Activated naive CD8-positive, alpha-beta T cell treated with anti-CD3 and anti-CD28 coated beads for 36 hours (primary cell): Measurements from ENCODE around the gene POU4F1. TPM values are rescaled to one million over a fixed set of nuclear protein-coding genes. Genes with fewer than 3 reads are reported as not detected.
"Not testable (repeated sequence)": the region's sequence is repeated elsewhere in the genome, so short reads cannot be mapped to it uniquely, and the experiment has no call there.

ENCODE experiments used
- DNase-seq: peaks from one replicate; pipeline ENCODE4 v3.0.0; 2021
- H3K27ac Mint-ChIP-seq: one replicate; pipeline ENCODE4 v1.8.0; 2022; ENCODE audit warnings: mild to moderate bottlenecking, moderate library complexity, mixed read lengths
- H3K27me3 Mint-ChIP-seq: one replicate; pipeline ENCODE4 v1.8.0; 2022; ENCODE audit warnings: mild to moderate bottlenecking, mixed read lengths
- H3K36me3 Mint-ChIP-seq: one replicate; pipeline ENCODE4 v1.8.0; 2021; ENCODE audit warnings: mild to moderate bottlenecking, mixed read lengths
- H3K4me1 Mint-ChIP-seq: one replicate; pipeline ENCODE4 v1.8.0; 2021; ENCODE audit warnings: mixed read lengths
- H3K4me3 Mint-ChIP-seq: one replicate; pipeline ENCODE4 v1.8.0; 2022; ENCODE audit warnings: mild to moderate bottlenecking, moderate library complexity, mixed read lengths
- H3K9me3 Mint-ChIP-seq: one replicate; pipeline ENCODE4 v1.8.0; 2022; ENCODE audit warnings: mixed read lengths
- total RNA-seq, 2 experiments: library from RNA; stranded (reverse); gene quantifications; one replicate each; pipeline ENCODE4 v1.2.3, GENCODE V29; 2021

The POU4F1 gene, protein sequence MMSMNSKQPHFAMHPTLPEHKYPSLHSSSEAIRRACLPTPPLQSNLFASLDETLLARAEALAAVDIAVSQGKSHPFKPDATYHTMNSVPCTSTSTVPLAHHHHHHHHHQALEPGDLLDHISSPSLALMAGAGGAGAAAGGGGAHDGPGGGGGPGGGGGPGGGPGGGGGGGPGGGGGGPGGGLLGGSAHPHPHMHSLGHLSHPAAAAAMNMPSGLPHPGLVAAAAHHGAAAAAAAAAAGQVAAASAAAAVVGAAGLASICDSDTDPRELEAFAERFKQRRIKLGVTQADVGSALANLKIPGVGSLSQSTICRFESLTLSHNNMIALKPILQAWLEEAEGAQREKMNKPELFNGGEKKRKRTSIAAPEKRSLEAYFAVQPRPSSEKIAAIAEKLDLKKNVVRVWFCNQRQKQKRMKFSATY
- under 1 TPM; 0.08 TPM for total RNA-seq

DNA sequence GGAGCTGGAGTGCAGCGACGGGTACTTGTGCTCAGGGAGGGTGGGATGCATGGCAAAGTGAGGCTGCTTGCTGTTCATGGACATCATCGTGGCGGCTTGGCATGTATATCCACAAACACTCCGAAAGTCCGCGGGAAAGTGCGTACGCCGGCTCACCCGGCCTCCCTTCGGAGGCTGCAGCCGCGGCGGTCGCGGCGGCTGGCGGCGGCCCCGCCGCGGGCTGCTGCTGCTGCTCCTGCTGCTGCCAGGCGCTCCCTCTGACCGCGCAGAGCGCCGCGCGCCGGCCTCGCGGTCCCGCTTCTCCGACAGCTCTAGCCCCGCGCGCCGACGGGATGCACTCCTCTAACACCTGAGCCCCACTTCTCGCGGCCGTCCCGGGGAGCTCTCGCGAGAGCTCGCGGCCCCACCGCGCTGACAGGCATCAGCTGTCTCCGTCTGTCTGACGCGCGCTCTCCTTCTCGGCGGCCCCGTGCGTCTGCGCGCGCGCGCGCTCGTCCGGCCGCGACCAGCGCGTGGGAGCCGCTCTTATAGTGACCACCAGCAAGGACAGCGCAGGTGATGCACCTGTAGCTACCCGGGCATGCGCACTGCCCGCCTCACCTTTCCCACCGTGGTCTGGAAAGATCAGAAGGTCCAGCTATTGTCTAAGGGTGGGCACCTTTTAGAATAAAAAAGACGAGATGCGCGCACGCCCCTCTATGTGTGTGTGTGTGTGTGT, at the start of gene POU4F1:
Gene POU4F1 (minus strand): TSS at position 313 of the 718 bp plus-strand sequence. CDS start 226 bp downstream, at position 87.
- peaks cover 93% of the 10 kb centered on the region for H3K27me3 Mint-ChIP-seq
- DNase-seq = peak; percentile 66

DNA sequence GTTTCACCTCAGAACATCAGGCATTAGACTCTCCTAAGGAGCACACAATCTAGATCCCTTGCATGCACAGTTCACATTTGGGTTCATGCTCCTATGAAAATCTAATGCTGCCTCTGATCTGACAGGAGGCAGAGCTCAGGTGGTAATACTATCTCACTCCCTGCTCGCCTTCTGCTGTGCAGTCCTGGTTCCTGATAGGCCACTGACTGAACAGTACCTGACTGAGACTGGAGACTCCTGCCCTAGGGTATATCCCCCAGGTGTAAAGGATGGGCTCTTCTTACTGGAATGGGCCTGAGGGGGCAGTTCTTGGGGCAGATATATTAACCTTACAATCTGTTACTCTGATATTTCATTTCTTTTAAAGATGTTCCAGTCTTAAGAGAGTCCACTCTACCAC, 49.3 kb upstream of the POU4F1 start:
- H3K27me3 Mint-ChIP-seq = no peaks in the 10 kb centered on the region
- no peak overlapping the region for H3K27ac Mint-ChIP-seq
- H3K36me3 Mint-ChIP-seq = peaks cover 19% of the 10 kb centered on the region
- no peaks in the 10 kb centered on the region for H3K9me3 Mint-ChIP-seq
- H3K4me3 Mint-ChIP-seq = no peak overlapping the region
- peaks cover 29% of the 10 kb centered on the region for H3K4me1 Mint-ChIP-seq
- DNase-seq = no peak

More for the DNA sequence above, at the start of gene POU4F1:
- peak within 1 kb of the TSS; percentile 49 for H3K27ac Mint-ChIP-seq
- no peaks in the 10 kb centered on the region for H3K36me3 Mint-ChIP-seq
- peaks cover 35% of the 10 kb centered on the region for H3K4me1 Mint-ChIP-seq
- peak within 1 kb of the TSS; percentile 76 for H3K4me3 Mint-ChIP-seq
- no peaks in the 10 kb centered on the region for H3K9me3 Mint-ChIP-seq

GRCh38 chr13:78650717-78651083, 47.3 kb upstream of the POU4F1 start:
- H3K27ac Mint-ChIP-seq = no peak overlapping the region
- no peaks in the 10 kb centered on the region for H3K9me3 Mint-ChIP-seq
- no peak for DNase-seq

DNA sequence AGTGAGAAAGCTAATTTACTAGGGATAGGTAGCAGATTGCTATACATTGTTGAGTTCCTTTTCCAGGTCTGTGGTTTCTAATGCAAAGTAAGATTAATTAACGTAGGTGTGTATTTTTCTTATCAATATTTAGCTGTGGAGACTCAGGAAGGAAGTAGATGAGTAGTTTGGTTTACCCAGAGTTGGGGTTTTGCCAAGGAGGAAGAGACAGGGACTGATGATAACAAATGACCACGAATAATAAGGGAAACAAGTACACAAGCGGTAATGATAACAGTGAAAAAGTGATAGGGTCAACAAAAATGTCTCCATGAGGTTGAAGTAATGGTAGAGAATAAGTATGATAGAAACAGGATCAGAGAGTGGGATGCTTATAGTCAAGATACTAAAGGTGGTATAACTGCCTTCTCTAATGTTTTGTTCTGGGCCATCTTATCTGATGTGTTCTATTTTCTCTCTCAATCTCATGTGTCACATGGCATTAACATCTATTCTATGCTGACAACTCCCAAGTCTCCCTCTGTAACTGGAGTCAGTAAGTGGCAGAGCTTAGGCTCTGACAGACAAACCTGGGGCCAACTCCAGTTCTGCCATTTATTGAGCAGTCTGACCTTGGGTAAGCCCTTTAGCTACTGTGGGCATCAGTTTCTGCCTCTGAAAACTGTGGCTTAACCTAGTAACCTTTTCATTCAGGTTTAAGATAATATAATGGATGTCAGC, 46.8 kb upstream of the POU4F1 start:
- Mint-ChIP-seq H3K9me3 (no peaks in the 10 kb centered on the region), H3K27ac (no peak overlapping the region), H3K36me3 (peaks cover 11% of the 10 kb centered on the region), H3K27me3 (no peaks in the 10 kb centered on the region), H3K4me1 (peaks cover 32% of the 10 kb centered on the region), H3K4me3 (no peak overlapping the region)
- no peak for DNase-seq

More at GRCh38 chr13:78650717-78651083, 47.3 kb upstream of the POU4F1 start:
- no peak overlapping the region for H3K4me3 Mint-ChIP-seq
- H3K27me3 Mint-ChIP-seq = no peaks in the 10 kb centered on the region
- peaks cover 36% of the 10 kb centered on the region for H3K4me1 Mint-ChIP-seq
- H3K36me3 Mint-ChIP-seq = peaks cover 15% of the 10 kb centered on the region

- H3K4me1 Mint-ChIP-seq = peaks cover 21% of the 10 kb centered on the region
- not testable (repeated sequence) for DNase-seq, H3K27me3 Mint-ChIP-seq, H3K4me3 Mint-ChIP-seq, H3K9me3 Mint-ChIP-seq, H3K27ac Mint-ChIP-seq
- peaks cover 14% of the 10 kb centered on the region for H3K36me3 Mint-ChIP-seq
These were observed 43.8 kb upstream of the POU4F1 start for GRCh38 chr13:78647109-78647678.

GRCh38 chr13:78638216-78638615, 34.9 kb upstream of the POU4F1 start:
- H3K9me3 Mint-ChIP-seq = no peaks in the 10 kb centered on the region
- H3K4me1 Mint-ChIP-seq = no peaks in the 10 kb centered on the region
- peaks cover 70% of the 10 kb centered on the region for H3K36me3 Mint-ChIP-seq
- no peak overlapping the region for H3K27ac Mint-ChIP-seq
- H3K4me3 Mint-ChIP-seq = no peak overlapping the region
- DNase-seq = no peak
- no peaks in the 10 kb centered on the region for H3K27me3 Mint-ChIP-seq

DNA sequence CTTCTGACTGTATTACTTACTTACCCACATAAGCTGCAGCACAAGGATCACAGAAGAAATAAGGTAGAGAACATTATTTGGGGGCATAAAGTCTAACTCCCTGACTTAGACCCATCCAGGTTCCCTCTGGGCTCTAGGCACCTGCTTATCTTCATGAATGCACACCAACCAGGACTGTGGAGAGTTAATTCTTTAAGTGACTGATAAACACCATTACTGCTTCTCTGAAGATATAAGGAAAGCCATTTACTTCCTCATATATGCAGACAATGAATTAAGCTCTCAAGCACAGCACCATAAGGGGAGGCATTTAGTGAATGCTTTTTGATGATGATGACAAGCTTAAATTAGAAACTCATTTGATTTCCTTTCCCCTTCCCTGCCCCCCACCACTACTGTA, 33.1 kb upstream of the POU4F1 start:
- Mint-ChIP-seq H3K9me3 (no peaks in the 10 kb centered on the region), H3K36me3 (peaks cover 79% of the 10 kb centered on the region), H3K4me3 (no peak overlapping the region), H3K4me1 (peaks cover 2% of the 10 kb centered on the region), H3K27me3 (no peaks in the 10 kb centered on the region), H3K27ac (no peak overlapping the region)
- no peak for DNase-seq

GRCh38 chr13:78632996-78633395, 29.6 kb upstream of the POU4F1 start:
- Mint-ChIP-seq H3K9me3 (no peaks in the 10 kb centered on the region), H3K36me3 (peaks cover 78% of the 10 kb centered on the region), H3K27ac (no peak overlapping the region), H3K4me3 (no peak overlapping the region), H3K4me1 (peaks cover 4% of the 10 kb centered on the region), H3K27me3 (no peaks in the 10 kb centered on the region)
- DNase-seq = no peak

DNA sequence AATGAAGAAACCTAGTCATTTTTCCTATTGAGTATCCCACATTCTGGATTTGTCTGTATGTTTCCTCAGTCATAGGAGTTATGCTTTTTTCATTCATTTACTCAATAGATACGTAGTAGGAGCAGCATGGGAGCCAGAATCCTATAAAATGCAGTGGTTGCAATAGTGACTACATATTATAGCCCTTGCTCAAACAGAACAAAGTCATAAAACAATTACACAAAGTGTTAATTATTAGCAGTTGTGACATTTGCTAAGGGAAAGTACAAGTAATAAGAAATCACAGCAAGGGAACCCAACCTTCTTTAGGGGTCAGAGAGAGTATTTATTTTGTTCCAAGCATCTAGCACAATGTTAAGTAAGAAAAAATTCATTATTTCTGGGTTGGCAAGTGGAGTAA, 27.7 kb upstream of the POU4F1 start:
- peaks cover 4% of the 10 kb centered on the region for H3K4me1 Mint-ChIP-seq
- no peak for DNase-seq
- H3K4me3 Mint-ChIP-seq = no peak overlapping the region
- H3K36me3 Mint-ChIP-seq = peaks cover 76% of the 10 kb centered on the region
- no peaks in the 10 kb centered on the region for H3K27me3 Mint-ChIP-seq
- no peak overlapping the region for H3K27ac Mint-ChIP-seq
- H3K9me3 Mint-ChIP-seq = no peaks in the 10 kb centered on the region

DNA sequence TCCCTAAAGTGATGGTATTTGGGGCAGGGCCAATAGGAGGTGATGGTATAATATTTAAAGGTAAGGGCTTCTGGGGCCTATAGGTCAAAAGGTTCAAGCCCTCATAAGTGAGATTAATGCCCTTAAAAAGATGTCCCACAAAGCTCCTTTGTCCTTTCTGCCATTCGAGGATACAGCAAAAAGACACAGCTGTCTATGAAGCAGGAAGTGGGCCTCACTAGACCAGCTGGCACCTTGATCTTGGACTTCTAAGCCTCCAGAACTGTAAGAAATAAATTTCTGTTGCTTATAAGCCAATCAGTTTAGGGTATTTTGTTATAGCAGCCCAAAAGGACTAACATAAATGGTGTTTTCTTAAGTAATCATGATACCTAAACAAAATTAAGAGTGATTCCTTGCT, 27.2 kb upstream of the POU4F1 start:
- DNase-seq = no peak
- Mint-ChIP-seq H3K27me3 (no peaks in the 10 kb centered on the region), H3K9me3 (no peaks in the 10 kb centered on the region), H3K4me3 (no peak overlapping the region), H3K27ac (no peak overlapping the region), H3K4me1 (peaks cover 4% of the 10 kb centered on the region), H3K36me3 (peaks cover 79% of the 10 kb centered on the region)

DNA sequence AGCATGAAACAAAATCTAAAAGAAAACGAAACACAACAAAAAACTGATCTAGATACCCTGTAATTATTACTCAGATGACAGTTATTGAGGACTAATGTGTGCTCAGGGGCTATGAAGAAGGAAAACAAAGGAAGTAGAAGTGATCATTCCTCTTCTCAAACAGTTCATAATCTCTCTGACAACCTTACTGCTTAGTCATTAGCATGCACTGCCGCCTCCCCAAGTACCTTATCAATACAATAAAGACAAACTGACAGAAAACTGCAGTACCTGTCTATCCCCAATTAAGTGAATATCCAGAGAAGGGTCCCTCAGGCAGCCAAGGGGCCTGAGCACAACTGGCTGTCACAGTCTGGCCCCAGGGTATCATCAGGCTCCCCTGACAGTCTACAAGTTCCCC, 22.0 kb upstream of the POU4F1 start:
- H3K27ac Mint-ChIP-seq = no peak overlapping the region
- H3K36me3 Mint-ChIP-seq = peaks cover 64% of the 10 kb centered on the region
- H3K27me3 Mint-ChIP-seq = no peaks in the 10 kb centered on the region
- no peak overlapping the region for H3K4me3 Mint-ChIP-seq
- H3K4me1 Mint-ChIP-seq = peaks cover 5% of the 10 kb centered on the region
- no peak for DNase-seq
- H3K9me3 Mint-ChIP-seq = no peaks in the 10 kb centered on the region

- Mint-ChIP-seq H3K36me3 (peaks cover 59% of the 10 kb centered on the region), H3K4me1 (peaks cover 5% of the 10 kb centered on the region), H3K4me3 (no peak overlapping the region), H3K27me3 (no peaks in the 10 kb centered on the region), H3K9me3 (no peaks in the 10 kb centered on the region), H3K27ac (no peak overlapping the region)
- DNase-seq = no peak
These were observed 19.8 kb upstream of the POU4F1 start for GRCh38 chr13:78623132-78623531.

DNA sequence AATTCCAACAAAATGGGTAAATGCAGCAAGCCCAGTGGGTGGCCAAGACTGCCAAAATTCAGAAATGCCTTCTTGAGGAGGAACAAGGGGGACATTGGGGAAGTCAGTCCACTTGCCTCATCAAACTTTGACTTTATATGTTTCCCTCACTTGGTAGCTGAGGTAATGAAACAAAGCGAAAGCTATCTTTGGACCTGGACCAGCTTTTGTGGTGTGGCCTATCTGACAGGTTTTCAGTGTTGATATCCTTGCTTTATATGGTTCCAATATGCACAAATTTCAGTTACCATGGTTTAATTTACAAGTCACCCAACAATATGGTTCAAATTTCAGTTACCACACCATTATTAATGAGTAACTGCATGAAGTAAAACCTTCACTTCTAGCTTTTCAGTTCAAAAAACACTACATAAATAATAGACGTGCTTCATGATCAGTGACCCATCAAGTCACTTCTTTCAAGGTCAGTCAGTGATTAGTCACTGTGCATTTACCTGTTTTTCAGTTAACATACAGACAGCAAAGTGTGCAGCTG, 17.7 kb upstream of the POU4F1 start:
- Mint-ChIP-seq H3K9me3 (no peaks in the 10 kb centered on the region), H3K36me3 (peaks cover 64% of the 10 kb centered on the region), H3K4me1 (peaks cover 5% of the 10 kb centered on the region), H3K27ac (no peak overlapping the region), H3K4me3 (no peak overlapping the region), H3K27me3 (no peaks in the 10 kb centered on the region)
- DNase-seq = no peak

GRCh38 chr13:78618411-78618810, 15.1 kb upstream of the POU4F1 start:
- peaks cover 1% of the 10 kb centered on the region for H3K9me3 Mint-ChIP-seq
- H3K27me3 Mint-ChIP-seq = no peaks in the 10 kb centered on the region
- no peak for DNase-seq

GRCh38 chr13:78611040-78611439, 7.7 kb upstream of the POU4F1 start:
- Mint-ChIP-seq H3K4me1 (peaks cover 25% of the 10 kb centered on the region), H3K36me3 (peaks cover 24% of the 10 kb centered on the region), H3K27ac (no peak overlapping the region), H3K27me3 (peaks cover 65% of the 10 kb centered on the region), H3K9me3 (peaks cover 1% of the 10 kb centered on the region), H3K4me3 (no peak overlapping the region)
- DNase-seq = no peak

More at GRCh38 chr13:78618411-78618810, 15.1 kb upstream of the POU4F1 start:
- Mint-ChIP-seq H3K4me1 (peaks cover 4% of the 10 kb centered on the region), H3K4me3 (no peak overlapping the region), H3K27ac (no peak overlapping the region), H3K36me3 (peaks cover 69% of the 10 kb centered on the region)
